Measurements from ENCODE around the gene ZBTB20. TPM values are rescaled to one million over a fixed set of nuclear protein-coding genes. Genes with fewer than 3 reads are reported as not detected.

Gene ZBTB20
- total RNA-seq, 1 donor from 2014 or later, result 66.4 TPM

- no peak for TF ChIP-seq CTCF (IDR thresholded peaks at IDR 0.05)
- intact Hi-C loops (cut with DNase I), result no loop called here
- Histone ChIP-seq H3K27ac (no peak overlapping the region), H3K9me3 (no peaks in the 10 kb centered on the region), H3K36me3 (no peaks in the 10 kb centered on the region), H3K4me1 (no peaks in the 10 kb centered on the region), H3K4me3 (no peak overlapping the region), H3K27me3 (ENCODE audit: low read depth) (no peaks in the 10 kb centered on the region)
- no peak for DNase-seq
- no peak for ATAC-seq
These were observed 78.3 kb downstream of the ZBTB20 start for GRCh38 chr3:115068799-115069198.

DNA sequence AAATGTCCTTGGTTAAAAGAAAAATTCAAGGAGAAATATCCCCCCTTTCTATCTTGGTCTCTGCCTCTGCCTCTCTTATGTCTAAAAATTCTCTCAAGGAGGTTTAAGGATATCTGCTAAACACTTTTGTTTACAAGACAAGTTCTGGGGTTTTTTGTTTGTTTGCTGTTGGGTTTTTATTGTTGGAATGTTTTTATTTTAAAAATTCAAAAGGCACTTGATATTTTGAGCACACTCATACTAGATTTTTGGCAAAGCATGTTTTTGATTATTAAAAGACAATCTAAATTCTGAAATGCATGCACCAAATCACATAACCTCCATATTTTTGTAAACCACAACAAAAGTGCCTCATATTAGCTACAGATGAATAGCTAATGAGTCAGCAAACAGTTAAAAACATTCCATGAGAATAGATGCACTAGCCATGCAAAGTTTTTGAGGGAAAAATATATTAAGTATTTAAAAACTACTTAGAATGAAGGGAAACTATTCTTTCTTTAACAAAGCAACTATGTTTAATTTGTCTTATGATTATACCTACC is 84.6 kb downstream of the ZBTB20 start:
- DNase-seq, result no peak
- no peaks in the 10 kb centered on the region for H3K27me3 ChIP-seq (ENCODE audit: low read depth)
- H3K9me3 ChIP-seq, result no peaks in the 10 kb centered on the region
- ATAC-seq, result no peak
- no peak overlapping the region for H3K4me3 ChIP-seq
- intact Hi-C loops (cut with DNase I), result no loop called here
- TF ChIP-seq CTCF (IDR thresholded peaks at IDR 0.05), result no peak
- no peaks in the 10 kb centered on the region for H3K36me3 ChIP-seq
- no peak overlapping the region for H3K27ac ChIP-seq
- no peaks in the 10 kb centered on the region for H3K4me1 ChIP-seq

GRCh38 chr3:115062009-115062408 is 85.1 kb downstream of the ZBTB20 start:
- H3K36me3 ChIP-seq, result no peaks in the 10 kb centered on the region
- no peak overlapping the region for H3K27ac ChIP-seq
- no peak for DNase-seq
- no peak for TF ChIP-seq CTCF (IDR thresholded peaks at IDR 0.05)
- no peaks in the 10 kb centered on the region for H3K9me3 ChIP-seq
- intact Hi-C loops (cut with DNase I), result no loop called here
- no peak overlapping the region for H3K4me3 ChIP-seq
- no peak for ATAC-seq
- H3K4me1 ChIP-seq, result no peaks in the 10 kb centered on the region
- H3K27me3 ChIP-seq (ENCODE audit: low read depth), result no peaks in the 10 kb centered on the region

- ATAC-seq (no peak), DNase-seq (no peak)
- TF ChIP-seq CTCF (IDR thresholded peaks at IDR 0.05), result no peak
- Histone ChIP-seq H3K9me3 (no peaks in the 10 kb centered on the region), H3K36me3 (no peaks in the 10 kb centered on the region), H3K4me3 (no peak overlapping the region), H3K27ac (no peak overlapping the region), H3K4me1 (no peaks in the 10 kb centered on the region), H3K27me3 (ENCODE audit: low read depth) (no peaks in the 10 kb centered on the region)
- intact Hi-C loops (cut with DNase I), result no loop called here
These were observed 94.2 kb downstream of the ZBTB20 start for GRCh38 chr3:115052906-115053305.

DNA sequence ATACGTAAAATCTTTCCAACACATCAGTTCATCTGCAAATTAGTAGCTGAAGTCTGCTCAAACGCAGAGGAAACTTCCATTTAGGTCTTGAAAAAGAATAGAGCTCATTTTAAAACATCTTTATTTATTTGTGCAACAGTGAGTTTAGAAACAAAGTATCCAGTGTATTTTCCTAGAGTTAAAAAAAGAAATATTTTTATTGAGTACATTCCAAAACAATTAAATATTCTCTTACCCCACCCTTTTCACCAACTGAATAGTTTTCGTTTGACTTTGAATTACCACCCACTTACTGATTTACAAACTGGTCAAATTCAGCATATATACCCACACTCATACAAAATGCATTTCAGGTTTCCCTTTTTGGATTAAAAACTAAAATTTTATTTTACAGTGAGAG is 104.7 kb downstream of the ZBTB20 start:
- TF ChIP-seq CTCF (IDR thresholded peaks at IDR 0.05), result no peak
- Histone ChIP-seq H3K27ac (no peak overlapping the region), H3K27me3 (ENCODE audit: low read depth) (no peaks in the 10 kb centered on the region), H3K4me1 (peaks cover 6% of the 10 kb centered on the region), H3K36me3 (no peaks in the 10 kb centered on the region), H3K9me3 (no peaks in the 10 kb centered on the region), H3K4me3 (no peak overlapping the region)
- intact Hi-C loops (cut with DNase I), result no loop called here
- no peak for DNase-seq
- ATAC-seq, result no peak
